HEK293 (cell line): ENCODE data around the gene GRIK4.
A peak's percentile ranks its signal among the peaks of the same experiment; 100 is the strongest.

Experiments
- CTCF ChIA-PET: fragments of 350-600 bp; formaldehyde crosslinking; extraction: SDS; loops from one replicate; lab custom pipeline; 2021; ENCODE audit warnings: antibody characterized with exemption; lab: Yijun Ruan, JAX
- POLR2A ChIA-PET: fragments of 300-600 bp; formaldehyde crosslinking; extraction: SDS; loops from one replicate; lab custom pipeline; 2020; ENCODE audit warnings: antibody characterized with exemption, inconsistent platforms; lab: Yijun Ruan, JAX
- H3K27ac ChIP-seq: fragments of 200-500 bp; sonication (Bioruptor generic); 2 replicates; pipeline ENCODE4 v1.5.1; 2014; ENCODE audit warnings: low read depth, low read length, control low read depth, inconsistent platforms; ENCODE audit errors: extremely low read depth
- H3K36me3 ChIP-seq, 2 experiments: fragments of 200-500 bp in 1 of 2; sonication (Bioruptor generic) in 1 of 2; 1 replicate in 1 of 2; 2 replicates in 1 of 2; pipeline ENCODE4 v1.5.1; 2014 to 2017; ENCODE audit warnings: inconsistent platforms in 2 of 2, low read length in 2 of 2; ENCODE audit not compliant: control insufficient read depth in 2 of 2, insufficient read depth in 1 of 2
- H3K4me1 ChIP-seq: fragments of 200-500 bp; sonication (Bioruptor generic); 2 replicates; pipeline ENCODE4 v1.5.1; 2014; ENCODE audit warnings: mild to moderate bottlenecking, low read length, inconsistent platforms; ENCODE audit not compliant: control insufficient read depth, insufficient read depth
- H3K4me3 ChIP-seq: 2 replicates; pipeline ENCODE4 v1.5.1; 2011; ENCODE audit warnings: low read depth, mild to moderate bottlenecking, control low read depth, low read length, moderate library complexity
- H3K9me3 ChIP-seq: fragments of 200-500 bp; sonication (Bioruptor generic); 2 replicates; pipeline ENCODE4 v1.5.1; 2014; ENCODE audit warnings: low read depth, low read length, inconsistent platforms; ENCODE audit not compliant: control insufficient read depth, insufficient read depth
- CTCF ChIP-seq: fragments of 450-650 bp; formaldehyde crosslinking; IDR thresholded peaks from 2 replicates; pipeline ENCODE4 v1.5.1; 2016; ENCODE audit warnings: missing biosample characterization, missing genetic modification characterization
- EGR2 ChIP-seq: fragments of 450-650 bp; formaldehyde crosslinking; IDR thresholded peaks from 2 replicates; pipeline ENCODE4 v1.5.1; 2016; ENCODE audit warnings: low read depth, missing biosample characterization, missing genetic modification characterization
- GLI2 ChIP-seq: fragments of 450-650 bp; formaldehyde crosslinking; IDR thresholded peaks from 2 replicates; pipeline ENCODE4; 2017; ENCODE audit warnings: missing biosample characterization, missing genetic modification characterization, low read depth, borderline replicate concordance
- GLIS1 ChIP-seq: fragments of 450-650 bp; formaldehyde crosslinking; IDR thresholded peaks from 2 replicates; pipeline ENCODE4 v1.5.1; 2016; ENCODE audit warnings: missing biosample characterization, missing genetic modification characterization
- IKZF3 ChIP-seq: fragments of 450-650 bp; IDR thresholded peaks from 2 replicates; pipeline ENCODE4 v1.5.0; 2018; ENCODE audit warnings: missing biosample characterization, mild to moderate bottlenecking, missing genetic modification characterization, moderate library complexity
- SP3 ChIP-seq: fragments of 450-650 bp; formaldehyde crosslinking; IDR thresholded peaks from 2 replicates; pipeline ENCODE4 v1.5.1; 2016; ENCODE audit warnings: missing biosample characterization, missing genetic modification characterization
- ZBTB1 ChIP-seq: fragments of 450-650 bp; formaldehyde crosslinking; IDR thresholded peaks from 2 replicates; pipeline ENCODE4 v1.5.1; 2016; ENCODE audit warnings: missing biosample characterization, missing genetic modification characterization
- ZBTB8A ChIP-seq: fragments of 450-650 bp; formaldehyde crosslinking; IDR thresholded peaks from 2 replicates; pipeline ENCODE4 v1.5.1; 2016; ENCODE audit warnings: missing biosample characterization, missing genetic modification characterization
- ZFHX2 ChIP-seq: fragments of 450-650 bp; formaldehyde crosslinking; conservative IDR thresholded peaks from 2 replicates; pipeline ENCODE4 v1.5.1; 2016; ENCODE audit warnings: missing biosample characterization, missing genetic modification characterization
- ZIC2 ChIP-seq: fragments of 450-650 bp; formaldehyde crosslinking; IDR thresholded peaks from 2 replicates; pipeline ENCODE4 v1.5.1; 2016; ENCODE audit warnings: missing biosample characterization, missing genetic modification characterization
- ZNF184 ChIP-seq: fragments of 450-650 bp; IDR thresholded peaks from 2 replicates; pipeline ENCODE4 v1.5.1; 2018; ENCODE audit warnings: missing biosample characterization, mild to moderate bottlenecking, missing genetic modification characterization
- ZNF202 ChIP-seq: fragments of 450-650 bp; formaldehyde crosslinking; IDR thresholded peaks from 2 replicates; pipeline ENCODE4 v1.5.1; 2016; ENCODE audit warnings: missing biosample characterization, missing genetic modification characterization, borderline replicate concordance
- ZNF274 ChIP-seq, 2 experiments: fragments of 200-500 bp in 1 of 2; fragments of 450-650 bp in 1 of 2; sonication (Bioruptor generic) in 1 of 2; formaldehyde crosslinking in 1 of 2; IDR thresholded peaks; 2 replicates each; pipeline versions ENCODE4 v1.5.1 to v1.6.1; 2014 to 2016; ENCODE audit warnings: borderline replicate concordance in 1 of 2, inconsistent platforms in 1 of 2, low read length in 1 of 2, missing biosample characterization in 1 of 2, missing genetic modification characterization in 1 of 2
- ZNF37A ChIP-seq: fragments of 450-650 bp; IDR thresholded peaks from 2 replicates; pipeline ENCODE4 v1.5.1; 2018; ENCODE audit warnings: missing biosample characterization, missing genetic modification characterization
- ZNF423 ChIP-seq: fragments of 450-650 bp; formaldehyde crosslinking; IDR thresholded peaks from 2 replicates; pipeline ENCODE4 v1.5.1; 2016; ENCODE audit warnings: missing biosample characterization, missing genetic modification characterization
- ZNF560 ChIP-seq: fragments of 450-650 bp; formaldehyde crosslinking; IDR thresholded peaks from 2 replicates; pipeline ENCODE4 v1.5.1; 2017; ENCODE audit warnings: missing biosample characterization, missing genetic modification characterization, borderline replicate concordance
- ZNF692 ChIP-seq: fragments of 450-650 bp; formaldehyde crosslinking; IDR thresholded peaks from 2 replicates; pipeline ENCODE4 v1.5.1; 2016; ENCODE audit warnings: missing biosample characterization, missing genetic modification characterization
- ZNF701 ChIP-seq: fragments of 450-650 bp; formaldehyde crosslinking; IDR thresholded peaks from 2 replicates; pipeline ENCODE4 v1.5.1; 2016; ENCODE audit warnings: missing biosample characterization, missing genetic modification characterization
- ZNF707 ChIP-seq: fragments of 450-650 bp; formaldehyde crosslinking; IDR thresholded peaks from 2 replicates; pipeline ENCODE4 v1.5.1; 2016; ENCODE audit warnings: missing biosample characterization, missing genetic modification characterization
- ZNF777 ChIP-seq: fragments of 450-650 bp; formaldehyde crosslinking; IDR thresholded peaks from 2 replicates; pipeline ENCODE4 v1.5.1; 2017; ENCODE audit warnings: missing biosample characterization, missing genetic modification characterization, borderline replicate concordance
- ZNF785 ChIP-seq: fragments of 450-650 bp; formaldehyde crosslinking; IDR thresholded peaks from 2 replicates; pipeline ENCODE4 v1.5.1; 2016; ENCODE audit warnings: missing biosample characterization, missing genetic modification characterization
- ZNF791 ChIP-seq: fragments of 450-650 bp; formaldehyde crosslinking; IDR thresholded peaks from 2 replicates; pipeline ENCODE4 v1.5.1; 2016; ENCODE audit warnings: missing biosample characterization, missing genetic modification characterization
- ZSCAN16 ChIP-seq: fragments of 450-650 bp; formaldehyde crosslinking; IDR thresholded peaks from 2 replicates; pipeline ENCODE4 v1.5.1; 2016; ENCODE audit warnings: missing biosample characterization, missing genetic modification characterization
- TF ChIP-seq, protein P1 (sequence below): fragments of 450-650 bp; formaldehyde crosslinking; IDR thresholded peaks from 2 replicates; pipeline ENCODE4 v1.5.1; 2016; ENCODE audit warnings: missing biosample characterization, missing genetic modification characterization
- TF ChIP-seq, protein P2 (sequence below): fragments of 450-650 bp; formaldehyde crosslinking; IDR thresholded peaks from 2 replicates; pipeline ENCODE4 v1.5.1; 2016; ENCODE audit warnings: missing biosample characterization, missing genetic modification characterization
- TF ChIP-seq, protein P3 (sequence below): fragments of 450-650 bp; formaldehyde crosslinking; IDR thresholded peaks from 2 replicates; pipeline ENCODE4 v1.5.1; 2017; ENCODE audit warnings: missing biosample characterization, missing genetic modification characterization

GRIK4 gene

GRCh38 chr11:120547811-120548681, 36.5 kb downstream of the GRIK4 start (continued):
- TF ChIP-seq, protein P1, sequence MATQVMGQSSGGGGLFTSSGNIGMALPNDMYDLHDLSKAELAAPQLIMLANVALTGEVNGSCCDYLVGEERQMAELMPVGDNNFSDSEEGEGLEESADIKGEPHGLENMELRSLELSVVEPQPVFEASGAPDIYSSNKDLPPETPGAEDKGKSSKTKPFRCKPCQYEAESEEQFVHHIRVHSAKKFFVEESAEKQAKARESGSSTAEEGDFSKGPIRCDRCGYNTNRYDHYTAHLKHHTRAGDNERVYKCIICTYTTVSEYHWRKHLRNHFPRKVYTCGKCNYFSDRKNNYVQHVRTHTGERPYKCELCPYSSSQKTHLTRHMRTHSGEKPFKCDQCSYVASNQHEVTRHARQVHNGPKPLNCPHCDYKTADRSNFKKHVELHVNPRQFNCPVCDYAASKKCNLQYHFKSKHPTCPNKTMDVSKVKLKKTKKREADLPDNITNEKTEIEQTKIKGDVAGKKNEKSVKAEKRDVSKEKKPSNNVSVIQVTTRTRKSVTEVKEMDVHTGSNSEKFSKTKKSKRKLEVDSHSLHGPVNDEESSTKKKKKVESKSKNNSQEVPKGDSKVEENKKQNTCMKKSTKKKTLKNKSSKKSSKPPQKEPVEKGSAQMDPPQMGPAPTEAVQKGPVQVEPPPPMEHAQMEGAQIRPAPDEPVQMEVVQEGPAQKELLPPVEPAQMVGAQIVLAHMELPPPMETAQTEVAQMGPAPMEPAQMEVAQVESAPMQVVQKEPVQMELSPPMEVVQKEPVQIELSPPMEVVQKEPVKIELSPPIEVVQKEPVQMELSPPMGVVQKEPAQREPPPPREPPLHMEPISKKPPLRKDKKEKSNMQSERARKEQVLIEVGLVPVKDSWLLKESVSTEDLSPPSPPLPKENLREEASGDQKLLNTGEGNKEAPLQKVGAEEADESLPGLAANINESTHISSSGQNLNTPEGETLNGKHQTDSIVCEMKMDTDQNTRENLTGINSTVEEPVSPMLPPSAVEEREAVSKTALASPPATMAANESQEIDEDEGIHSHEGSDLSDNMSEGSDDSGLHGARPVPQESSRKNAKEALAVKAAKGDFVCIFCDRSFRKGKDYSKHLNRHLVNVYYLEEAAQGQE (tag by site-specific recombination) = peak; percentile 61; the same call in 1 of the 2 replicates
- TF ChIP-seq ZNF560 (tag by site-specific recombination) (no peak), IKZF3 (tag by site-specific recombination) (0 out of 2 replicates have a peak, but pooled peaks have one; percentile 44), ZNF791 (tag by site-specific recombination) (no peak), ZIC2 (peak; percentile 76), EGR2 (tag by site-specific recombination) (peak; percentile 42), CTCF (tag by site-specific recombination) (0 out of 2 replicates have a peak, but pooled peaks have one; percentile 7), ZNF423 (tag by site-specific recombination) (0 out of 2 replicates have a peak, but pooled peaks have one; percentile 25), SP3 (peak; percentile 43), ZFHX2 (tag by site-specific recombination) (peak; percentile 56), GLIS1 (tag by site-specific recombination) (peak; percentile 63), ZBTB8A (tag by site-specific recombination) (peak; percentile 19; the same call in 1 of the 2 replicates)
- TF ChIP-seq, protein P2, sequence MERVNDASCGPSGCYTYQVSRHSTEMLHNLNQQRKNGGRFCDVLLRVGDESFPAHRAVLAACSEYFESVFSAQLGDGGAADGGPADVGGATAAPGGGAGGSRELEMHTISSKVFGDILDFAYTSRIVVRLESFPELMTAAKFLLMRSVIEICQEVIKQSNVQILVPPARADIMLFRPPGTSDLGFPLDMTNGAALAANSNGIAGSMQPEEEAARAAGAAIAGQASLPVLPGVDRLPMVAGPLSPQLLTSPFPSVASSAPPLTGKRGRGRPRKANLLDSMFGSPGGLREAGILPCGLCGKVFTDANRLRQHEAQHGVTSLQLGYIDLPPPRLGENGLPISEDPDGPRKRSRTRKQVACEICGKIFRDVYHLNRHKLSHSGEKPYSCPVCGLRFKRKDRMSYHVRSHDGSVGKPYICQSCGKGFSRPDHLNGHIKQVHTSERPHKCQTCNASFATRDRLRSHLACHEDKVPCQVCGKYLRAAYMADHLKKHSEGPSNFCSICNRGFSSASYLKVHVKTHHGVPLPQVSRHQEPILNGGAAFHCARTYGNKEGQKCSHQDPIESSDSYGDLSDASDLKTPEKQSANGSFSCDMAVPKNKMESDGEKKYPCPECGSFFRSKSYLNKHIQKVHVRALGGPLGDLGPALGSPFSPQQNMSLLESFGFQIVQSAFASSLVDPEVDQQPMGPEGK (tag by site-specific recombination) = peak; percentile 43
- TF ChIP-seq, protein P3, sequence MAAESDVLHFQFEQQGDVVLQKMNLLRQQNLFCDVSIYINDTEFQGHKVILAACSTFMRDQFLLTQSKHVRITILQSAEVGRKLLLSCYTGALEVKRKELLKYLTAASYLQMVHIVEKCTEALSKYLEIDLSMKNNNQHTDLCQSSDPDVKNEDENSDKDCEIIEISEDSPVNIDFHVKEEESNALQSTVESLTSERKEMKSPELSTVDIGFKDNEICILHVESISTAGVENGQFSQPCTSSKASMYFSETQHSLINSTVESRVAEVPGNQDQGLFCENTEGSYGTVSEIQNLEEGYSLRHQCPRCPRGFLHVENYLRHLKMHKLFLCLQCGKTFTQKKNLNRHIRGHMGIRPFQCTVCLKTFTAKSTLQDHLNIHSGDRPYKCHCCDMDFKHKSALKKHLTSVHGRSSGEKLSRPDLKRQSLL = no peak
- TF ChIP-seq, all 188 proteins: peak for 22

DNA sequence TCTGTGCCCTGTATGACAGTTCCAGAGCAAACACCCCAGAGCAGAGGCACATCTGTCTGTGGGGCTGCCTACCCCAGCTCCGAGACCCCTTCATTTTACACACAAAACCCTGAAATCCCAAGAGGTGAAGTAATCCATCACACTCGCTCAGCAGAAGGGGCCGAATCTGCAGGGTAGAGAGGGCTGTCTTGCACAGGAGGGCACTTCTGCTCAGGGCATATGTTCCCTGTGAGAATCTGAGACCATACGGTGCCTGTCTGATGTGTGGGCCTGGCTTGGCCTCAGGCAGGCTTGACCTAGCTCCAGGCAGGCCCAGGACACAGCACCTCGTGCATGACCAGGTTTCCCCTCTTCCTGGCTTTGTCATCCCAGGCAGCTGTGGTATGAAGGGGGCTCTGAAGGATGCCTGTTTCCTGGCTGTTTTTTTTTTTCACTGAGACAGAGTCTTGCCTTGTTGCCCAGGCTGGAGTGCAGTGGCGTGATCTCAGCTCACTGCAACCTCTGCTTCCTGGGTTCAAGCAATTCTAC, 37.2 kb downstream of the GRIK4 start:
- ChIA-PET CTCF (interaction anchor here (0.8 kb wide), 1 partner anchor 96 kb away, joined by 3 read pairs; no protein-coding TSS in a partner anchor), POLR2A (no interaction called here)
- Histone ChIP-seq H3K9me3 (no peaks in the 10 kb centered on the region), H3K27ac (no peak overlapping the region), H3K36me3 (no peaks in the 10 kb centered on the region), H3K4me1 (peaks cover 10% of the 10 kb centered on the region; the same call in 1 of the 2 replicates), H3K4me3 (no peak overlapping the region)
- TF ChIP-seq ZBTB1 (tag by site-specific recombination) (no peak), ZNF707 (tag by site-specific recombination) (no peak), ZNF184 (no peak), ZNF785 (no peak), ZNF274 (IDR thresholded peaks at IDR 0.05; ENCODE audit: low read length) (no peak), ZNF274 (tag by site-specific recombination; IDR thresholded peaks at IDR 0.05; ENCODE audit: borderline replicate concordance) (no peak), ZNF701 (tag by site-specific recombination) (no peak), ZNF202 (tag by site-specific recombination) (no peak), ZSCAN16 (tag by site-specific recombination) (no peak), ZNF37A (tag by site-specific recombination) (no peak), GLI2 (no peak), ZNF777 (tag by site-specific recombination) (no peak), ZNF692 (tag by site-specific recombination) (no peak)
